Measurements from ENCODE around the gene MYH14. TPM values are rescaled to one million over a fixed set of nuclear protein-coding genes. Genes with fewer than 3 reads are reported as not detected.

Gene MYH14
- total RNA-seq, 1 donor from 2014 or later = 96.0 TPM

DNA sequence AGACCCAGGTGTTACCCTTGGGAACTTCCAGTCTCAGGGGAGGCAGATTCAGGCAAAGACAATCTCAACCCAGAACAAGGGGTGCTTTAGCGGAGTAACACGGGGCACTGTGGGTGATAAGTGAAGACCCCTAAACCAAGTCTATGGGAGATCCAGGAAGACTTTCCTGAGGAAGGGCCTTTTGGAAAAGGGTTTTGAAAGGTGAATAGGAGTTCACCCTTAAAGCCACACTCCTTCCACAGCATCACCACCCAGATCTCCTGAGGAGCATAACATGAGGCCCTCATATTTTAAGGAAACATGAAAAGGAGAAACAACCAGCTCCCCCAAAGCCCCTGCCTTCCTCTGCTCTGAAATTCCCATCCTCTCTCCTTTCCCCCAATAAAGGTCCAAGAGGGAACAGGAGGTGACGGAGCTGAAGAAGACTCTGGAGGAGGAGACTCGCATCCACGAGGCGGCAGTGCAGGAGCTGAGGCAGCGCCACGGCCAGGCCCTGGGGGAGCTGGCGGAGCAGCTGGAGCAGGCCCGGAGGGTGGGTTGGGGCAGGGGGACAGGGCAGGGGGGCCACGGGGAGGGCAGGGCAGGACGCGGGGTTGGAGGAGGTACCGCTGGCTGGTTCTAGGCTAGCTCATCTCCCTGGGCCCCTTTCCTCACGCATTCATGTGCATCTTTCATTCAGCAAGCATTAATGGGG, 73.1 kb downstream of the MYH14 start:
- H3K27me3 ChIP-seq (ENCODE audit: control insufficient read depth, insufficient read depth, low read length) = no peaks in the 10 kb centered on the region
- no peaks in the 10 kb centered on the region for H3K36me3 ChIP-seq (ENCODE audit: control insufficient read depth, insufficient read depth, low read length)
- DNase-seq (ENCODE audit: low read depth) = no peak
- no peak overlapping the region for H3K4me3 ChIP-seq (ENCODE audit: low read depth, low read length)
- TF ChIP-seq, protein P1, sequence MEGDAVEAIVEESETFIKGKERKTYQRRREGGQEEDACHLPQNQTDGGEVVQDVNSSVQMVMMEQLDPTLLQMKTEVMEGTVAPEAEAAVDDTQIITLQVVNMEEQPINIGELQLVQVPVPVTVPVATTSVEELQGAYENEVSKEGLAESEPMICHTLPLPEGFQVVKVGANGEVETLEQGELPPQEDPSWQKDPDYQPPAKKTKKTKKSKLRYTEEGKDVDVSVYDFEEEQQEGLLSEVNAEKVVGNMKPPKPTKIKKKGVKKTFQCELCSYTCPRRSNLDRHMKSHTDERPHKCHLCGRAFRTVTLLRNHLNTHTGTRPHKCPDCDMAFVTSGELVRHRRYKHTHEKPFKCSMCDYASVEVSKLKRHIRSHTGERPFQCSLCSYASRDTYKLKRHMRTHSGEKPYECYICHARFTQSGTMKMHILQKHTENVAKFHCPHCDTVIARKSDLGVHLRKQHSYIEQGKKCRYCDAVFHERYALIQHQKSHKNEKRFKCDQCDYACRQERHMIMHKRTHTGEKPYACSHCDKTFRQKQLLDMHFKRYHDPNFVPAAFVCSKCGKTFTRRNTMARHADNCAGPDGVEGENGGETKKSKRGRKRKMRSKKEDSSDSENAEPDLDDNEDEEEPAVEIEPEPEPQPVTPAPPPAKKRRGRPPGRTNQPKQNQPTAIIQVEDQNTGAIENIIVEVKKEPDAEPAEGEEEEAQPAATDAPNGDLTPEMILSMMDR (IDR thresholded peaks at IDR 0.05; ENCODE audit: insufficient read depth, low read length, poor library complexity, severe bottlenecking) = no peak

DNA sequence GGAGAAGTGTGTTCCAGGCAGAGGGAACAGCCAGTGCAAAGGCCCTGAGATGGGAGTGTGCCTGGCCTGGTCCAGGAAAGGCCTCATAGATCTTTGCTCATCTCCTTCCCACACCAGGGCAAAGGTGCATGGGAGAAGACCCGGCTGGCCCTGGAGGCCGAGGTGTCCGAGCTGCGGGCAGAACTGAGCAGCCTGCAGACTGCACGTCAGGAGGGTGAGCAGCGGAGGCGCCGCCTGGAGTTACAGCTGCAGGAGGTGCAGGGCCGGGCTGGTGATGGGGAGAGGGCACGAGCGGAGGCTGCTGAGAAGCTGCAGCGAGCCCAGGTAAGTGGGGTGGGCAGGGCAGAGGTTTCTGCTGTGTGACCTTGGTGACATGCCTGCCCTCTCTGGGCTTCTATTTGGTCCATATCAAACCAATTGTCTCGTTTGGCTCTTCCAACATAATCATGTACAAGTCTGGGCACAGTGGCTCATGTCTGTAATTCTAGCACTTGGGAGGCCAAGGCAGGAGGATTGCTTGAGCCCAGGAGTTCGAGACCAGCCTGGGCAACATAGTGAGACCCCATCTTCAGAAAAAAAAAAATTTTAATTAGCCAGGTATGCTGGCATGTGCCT, 74.7 kb downstream of the MYH14 start:
- Histone ChIP-seq H3K4me3 (ENCODE audit: low read depth, low read length) (no peak overlapping the region), H3K36me3 (ENCODE audit: control insufficient read depth, insufficient read depth, low read length) (no peaks in the 10 kb centered on the region), H3K27me3 (ENCODE audit: control insufficient read depth, insufficient read depth, low read length) (no peaks in the 10 kb centered on the region)
- TF ChIP-seq, protein P1 (IDR thresholded peaks at IDR 0.05; ENCODE audit: insufficient read depth, low read length, poor library complexity, severe bottlenecking) = no peak
- DNase-seq (ENCODE audit: low read depth) = no peak

DNA sequence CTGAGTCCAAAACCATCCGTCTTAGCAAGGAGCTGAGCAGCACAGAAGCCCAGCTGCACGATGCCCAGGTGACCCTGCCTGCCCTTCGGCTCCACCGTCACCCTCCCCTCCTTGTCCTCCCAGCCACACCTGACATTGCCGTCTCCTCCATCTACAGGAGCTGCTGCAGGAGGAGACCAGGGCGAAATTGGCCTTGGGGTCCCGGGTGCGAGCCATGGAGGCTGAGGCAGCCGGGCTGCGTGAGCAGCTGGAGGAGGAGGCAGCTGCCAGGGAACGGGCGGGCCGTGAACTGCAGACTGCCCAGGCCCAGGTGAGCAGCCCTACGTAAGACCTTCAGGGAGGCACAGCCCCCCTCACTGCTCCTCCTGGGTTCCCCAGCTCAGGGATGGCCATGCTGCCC, 76.7 kb downstream of the MYH14 start:
- Histone ChIP-seq H3K4me3 (ENCODE audit: low read depth, low read length) (no peak overlapping the region), H3K36me3 (ENCODE audit: control insufficient read depth, insufficient read depth, low read length) (no peaks in the 10 kb centered on the region), H3K27me3 (ENCODE audit: control insufficient read depth, insufficient read depth, low read length) (no peaks in the 10 kb centered on the region)
- TF ChIP-seq, protein P1 (IDR thresholded peaks at IDR 0.05; ENCODE audit: insufficient read depth, low read length, poor library complexity, severe bottlenecking) = no peak
- DNase-seq (ENCODE audit: low read depth) = no peak

DNA sequence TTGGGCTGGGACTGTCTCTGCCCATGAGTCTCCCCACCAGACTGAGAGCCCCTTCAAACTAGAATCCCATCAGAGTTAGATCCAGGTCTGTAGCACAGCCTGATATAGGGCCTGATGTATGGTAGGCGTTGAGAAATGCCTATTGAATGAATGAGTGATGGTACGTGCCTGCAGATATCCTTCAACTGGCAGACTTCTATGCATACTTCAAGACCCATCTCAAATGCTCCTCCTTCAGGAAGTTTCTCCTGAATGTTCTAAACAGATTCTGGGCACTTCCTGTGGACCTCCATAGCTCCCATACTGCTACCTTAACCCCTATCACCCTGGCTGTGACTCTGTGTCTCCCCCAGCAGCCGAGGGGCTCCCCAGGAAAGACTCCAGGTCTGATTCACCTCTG, 77.6 kb downstream of the MYH14 start:
- no peak for DNase-seq (ENCODE audit: low read depth)
- Histone ChIP-seq H3K4me3 (ENCODE audit: low read depth, low read length) (no peak overlapping the region), H3K27me3 (ENCODE audit: control insufficient read depth, insufficient read depth, low read length) (no peaks in the 10 kb centered on the region), H3K36me3 (ENCODE audit: control insufficient read depth, insufficient read depth, low read length) (no peaks in the 10 kb centered on the region)
- TF ChIP-seq, protein P1 (IDR thresholded peaks at IDR 0.05; ENCODE audit: insufficient read depth, low read length, poor library complexity, severe bottlenecking) = no peak

DNA sequence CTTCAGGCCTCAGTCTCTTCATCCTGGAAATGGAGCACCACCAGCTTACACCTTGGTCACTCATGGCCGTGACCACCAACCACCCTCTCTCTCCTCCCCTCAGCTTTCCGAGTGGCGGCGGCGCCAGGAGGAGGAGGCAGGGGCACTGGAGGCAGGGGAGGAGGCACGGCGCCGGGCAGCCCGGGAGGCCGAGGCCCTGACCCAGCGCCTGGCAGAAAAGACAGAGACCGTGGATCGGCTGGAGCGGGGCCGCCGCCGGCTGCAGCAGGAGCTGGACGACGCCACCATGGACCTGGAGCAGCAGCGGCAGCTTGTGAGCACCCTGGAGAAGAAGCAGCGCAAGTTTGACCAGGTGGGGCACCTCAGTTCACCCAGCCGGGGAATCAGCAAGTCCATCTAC, 78.1 kb downstream of the MYH14 start:
- DNase-seq (ENCODE audit: low read depth) = no peak
- H3K27me3 ChIP-seq (ENCODE audit: control insufficient read depth, insufficient read depth, low read length) = no peaks in the 10 kb centered on the region
- no peak overlapping the region for H3K4me3 ChIP-seq (ENCODE audit: low read depth, low read length)
- no peaks in the 10 kb centered on the region for H3K36me3 ChIP-seq (ENCODE audit: control insufficient read depth, insufficient read depth, low read length)
- TF ChIP-seq, protein P1 (IDR thresholded peaks at IDR 0.05; ENCODE audit: insufficient read depth, low read length, poor library complexity, severe bottlenecking) = no peak

DNA sequence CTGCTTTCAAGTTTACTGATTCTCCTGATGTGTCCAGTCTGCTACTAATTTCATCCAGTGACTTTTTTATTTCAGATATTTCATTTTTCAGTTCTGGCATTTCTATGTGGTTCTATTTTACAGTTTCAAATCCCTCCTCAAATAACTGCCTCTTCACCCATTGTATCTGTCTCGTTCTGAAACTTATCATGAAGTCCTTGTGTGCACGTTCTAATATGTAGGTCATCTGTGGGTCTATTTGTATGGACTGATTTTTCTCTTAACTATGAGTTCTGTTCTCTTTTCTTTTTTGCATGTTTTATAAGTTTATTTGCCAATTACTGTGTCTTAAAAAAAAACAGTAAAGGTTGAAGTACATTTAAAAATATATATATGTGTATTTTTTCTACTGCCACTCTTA, 82.4 kb downstream of the MYH14 start:
- DNase-seq (ENCODE audit: low read depth) = no peak
- H3K36me3 ChIP-seq (ENCODE audit: control insufficient read depth, insufficient read depth, low read length) = no peaks in the 10 kb centered on the region

More for the DNA sequence above, 82.4 kb downstream of the MYH14 start:
- no peak overlapping the region for H3K4me3 ChIP-seq (ENCODE audit: low read depth, low read length)
- TF ChIP-seq, protein P1 (IDR thresholded peaks at IDR 0.05; ENCODE audit: insufficient read depth, low read length, poor library complexity, severe bottlenecking) = no peak
- no peaks in the 10 kb centered on the region for H3K27me3 ChIP-seq (ENCODE audit: control insufficient read depth, insufficient read depth, low read length)

Data from kidney epithelial cell (primary cell).